ENCODE results near the gene AP4B1.

AP4B1 gene

GRCh38 chr1:113891631-113892220 is 12.9 kb downstream of the AP4B1 start:
- Mint-ChIP-seq H3K27ac (no peak overlapping the region), H3K4me3 (no peak overlapping the region), H3K36me3 (ENCODE audit: low read depth) (peaks cover 25% of the 10 kb centered on the region), H3K4me1 (peaks cover 15% of the 10 kb centered on the region), H3K27me3 (no peaks in the 10 kb centered on the region), H3K9me3 (no peaks in the 10 kb centered on the region)
- DNase-seq (no peak), ATAC-seq (no peak)

- ATAC-seq (no peak), DNase-seq (no peak)
- Mint-ChIP-seq H3K4me3 (no peak overlapping the region), H3K9me3 (no peaks in the 10 kb centered on the region), H3K4me1 (peaks cover 15% of the 10 kb centered on the region), H3K27me3 (no peaks in the 10 kb centered on the region), H3K27ac (peak overlapping the region; percentile 36), H3K36me3 (ENCODE audit: low read depth) (peaks cover 17% of the 10 kb centered on the region)
These were observed 13.8 kb downstream of the AP4B1 start for GRCh38 chr1:113890816-113891215.

- H3K4me3 Mint-ChIP-seq, result no peak within 1 kb of the TSS
- DNase-seq, result no peak
These were observed 17.0 kb downstream of the AP4B1 start, which contains the start of gene BCL2L15 for GRCh38 chr1:113887402-113888175. Gene BCL2L15 (minus strand): TSS chr1:113887581. CDS start chr1:113887375, 206 bp downstream.

GRCh38 chr1:113886417-113887401 is 17.9 kb downstream of the AP4B1 start:
- ATAC-seq (no peak), DNase-seq (no peak)
- H3K9me3 Mint-ChIP-seq, result no peaks in the 10 kb centered on the region
- no peak overlapping the region for H3K27ac Mint-ChIP-seq
- H3K36me3 Mint-ChIP-seq (ENCODE audit: low read depth), result peaks cover 5% of the 10 kb centered on the region
- peaks cover 15% of the 10 kb centered on the region for H3K4me1 Mint-ChIP-seq
- no peak overlapping the region for H3K4me3 Mint-ChIP-seq
- H3K27me3 Mint-ChIP-seq, result no peaks in the 10 kb centered on the region

More at GRCh38 chr1:113887402-113888175, 17.0 kb downstream of the AP4B1 start, which contains the start of gene BCL2L15:
- no peak for ATAC-seq
- peaks cover 5% of the 10 kb centered on the region for H3K36me3 Mint-ChIP-seq (ENCODE audit: low read depth)
- no peaks in the 10 kb centered on the region for H3K9me3 Mint-ChIP-seq
- no peak within 1 kb of the TSS for H3K27ac Mint-ChIP-seq
- H3K27me3 Mint-ChIP-seq, result no peaks in the 10 kb centered on the region
- H3K4me1 Mint-ChIP-seq, result peaks cover 15% of the 10 kb centered on the region

GRCh38 chr1:113881661-113882060 is 22.9 kb downstream of the AP4B1 start:
- Mint-ChIP-seq H3K27ac (no peak overlapping the region), H3K9me3 (no peaks in the 10 kb centered on the region), H3K36me3 (ENCODE audit: low read depth) (peaks cover 4% of the 10 kb centered on the region), H3K4me1 (peaks cover 33% of the 10 kb centered on the region), H3K27me3 (no peaks in the 10 kb centered on the region), H3K4me3 (no peak overlapping the region)
- DNase-seq (no peak), ATAC-seq (no peak)

GRCh38 chr1:113879739-113880038 is 24.9 kb downstream of the AP4B1 start:
- no peaks in the 10 kb centered on the region for H3K27me3 Mint-ChIP-seq
- no peak for DNase-seq
- no peak overlapping the region for H3K27ac Mint-ChIP-seq
- no peaks in the 10 kb centered on the region for H3K9me3 Mint-ChIP-seq
- no peak overlapping the region for H3K4me3 Mint-ChIP-seq
- H3K36me3 Mint-ChIP-seq (ENCODE audit: low read depth), result peaks cover 4% of the 10 kb centered on the region
- ATAC-seq, result no peak
- peaks cover 51% of the 10 kb centered on the region for H3K4me1 Mint-ChIP-seq

- H3K27me3 Mint-ChIP-seq, result no peaks in the 10 kb centered on the region
- peaks cover 80% of the 10 kb centered on the region for H3K4me1 Mint-ChIP-seq
- H3K27ac Mint-ChIP-seq, result no peak overlapping the region
- H3K9me3 Mint-ChIP-seq, result no peaks in the 10 kb centered on the region
- H3K4me3 Mint-ChIP-seq, result no peak overlapping the region
- ATAC-seq (no peak), DNase-seq (no peak)
- peaks cover 6% of the 10 kb centered on the region for H3K36me3 Mint-ChIP-seq (ENCODE audit: low read depth)
These were observed 28.4 kb downstream of the AP4B1 start for GRCh38 chr1:113876176-113876575.

GRCh38 chr1:113875714-113876113 is 28.9 kb downstream of the AP4B1 start:
- DNase-seq (no peak), ATAC-seq (no peak)
- H3K4me3 Mint-ChIP-seq, result no peak overlapping the region
- peaks cover 7% of the 10 kb centered on the region for H3K36me3 Mint-ChIP-seq (ENCODE audit: low read depth)
- H3K27me3 Mint-ChIP-seq, result no peaks in the 10 kb centered on the region
- peaks cover 76% of the 10 kb centered on the region for H3K4me1 Mint-ChIP-seq
- no peaks in the 10 kb centered on the region for H3K9me3 Mint-ChIP-seq
- peak overlapping the region; percentile 89 for H3K27ac Mint-ChIP-seq

- Mint-ChIP-seq H3K4me3 (peak overlapping the region; percentile 48), H3K27me3 (no peaks in the 10 kb centered on the region), H3K9me3 (no peaks in the 10 kb centered on the region), H3K36me3 (ENCODE audit: low read depth) (peaks cover 16% of the 10 kb centered on the region), H3K27ac (peak overlapping the region; percentile 89), H3K4me1 (peaks cover 73% of the 10 kb centered on the region)
- peak; percentile 61 for ATAC-seq
- peak; percentile 18 for DNase-seq
These were observed 30.4 kb downstream of the AP4B1 start for GRCh38 chr1:113874012-113874879.

GRCh38 chr1:113872219-113872935 is 32.2 kb downstream of the AP4B1 start:
- no peaks in the 10 kb centered on the region for H3K27me3 Mint-ChIP-seq
- peaks cover 76% of the 10 kb centered on the region for H3K4me1 Mint-ChIP-seq
- no peak for DNase-seq
- peak overlapping the region; percentile 99 for H3K27ac Mint-ChIP-seq
- H3K4me3 Mint-ChIP-seq, result peak overlapping the region; percentile 89
- no peaks in the 10 kb centered on the region for H3K9me3 Mint-ChIP-seq
- no peak for ATAC-seq
- H3K36me3 Mint-ChIP-seq (ENCODE audit: low read depth), result peaks cover 33% of the 10 kb centered on the region

GRCh38 chr1:113871597-113872113 is 32.9 kb downstream of the AP4B1 start, which contains the start of gene PTPN22:
Gene PTPN22 (minus strand): TSS chr1:113871712.
- Mint-ChIP-seq H3K9me3 (no peaks in the 10 kb centered on the region), H3K36me3 (ENCODE audit: low read depth) (peaks cover 33% of the 10 kb centered on the region), H3K27ac (peak within 1 kb of the TSS; percentile 99), H3K4me1 (peaks cover 77% of the 10 kb centered on the region), H3K27me3 (no peaks in the 10 kb centered on the region), H3K4me3 (peak within 1 kb of the TSS; percentile 89)
- ATAC-seq (peak; percentile 90), DNase-seq (peak; percentile 75)

GRCh38 chr1:113870778-113871177 is 33.8 kb downstream of the AP4B1 start:
- H3K9me3 Mint-ChIP-seq, result no peaks in the 10 kb centered on the region
- peak overlapping the region; percentile 99 for H3K27ac Mint-ChIP-seq
- peak overlapping the region; percentile 89 for H3K4me3 Mint-ChIP-seq
- DNase-seq, result no peak
- H3K36me3 Mint-ChIP-seq (ENCODE audit: low read depth), result peaks cover 36% of the 10 kb centered on the region
- peaks cover 78% of the 10 kb centered on the region for H3K4me1 Mint-ChIP-seq
- no peaks in the 10 kb centered on the region for H3K27me3 Mint-ChIP-seq
- ATAC-seq, result no peak
